ENCODE measurements around the gene IQSEC1. TPM values are rescaled to one million over a fixed set of nuclear protein-coding genes. Genes with fewer than 3 reads are reported as not detected.
A peak's percentile ranks its signal among the peaks of the same experiment; 100 is the strongest.

IQSEC1 gene
- total and polyA plus RNA-seq, 9 of the 15 experiments (the other 6 are each of a cell fraction or from before 2014, with no cell fraction given) = 0.56 to 39.0 (median 6.8) TPM

GRCh38 chr3:12868039-12869034 lies 204.9 kb downstream of the IQSEC1 start (continued):
- TF ChIP-seq PBX2 (CRISPR knock-in tag; IDR thresholded peaks at IDR 0.05; ENCODE audit: low read depth) (no peak), PBX2 (tag; conservative IDR thresholded peaks at IDR 0.05; ENCODE audit: low read depth) (peak; percentile 76), BHLHE40 (IDR thresholded peaks at IDR 0.05; ENCODE audit: low read length) (no peak; the same call in none of the 2 replicates), EP400 (IDR thresholded peaks at IDR 0.05) (peak; percentile 94), KLF13 (tag; IDR thresholded peaks at IDR 0.05; ENCODE audit: borderline replicate concordance, low read depth) (0 out of 2 replicates have a peak, but pooled peaks have one; percentile 13), ZC3H4 (CRISPR knock-in tag; IDR thresholded peaks at IDR 0.05; ENCODE audit: borderline replicate concordance) (0 out of 2 replicates have a peak, but pooled peaks have one; percentile 72), E2F8 (IDR thresholded peaks at IDR 0.05; ENCODE audit: low read depth, partially characterized antibody) (peak; percentile 37), ARID3A (IDR thresholded peaks at IDR 0.05; ENCODE audit: borderline replicate concordance, low read depth, low read length) (peak; percentile 51; the same call in 1 of the 2 replicates)
